GM13977 (cell line): ENCODE data around the gene XIST.

Experiments used
- DNase-seq: peaks from one replicate; pipeline ENCODE4 v3.0.0; 2012; ENCODE audit warnings: low spot score
- CTCF ChIP-seq: IDR thresholded peaks from 2 replicates; pipeline ENCODE4 v1.5.1; 2012; ENCODE audit warnings: mild to moderate bottlenecking, control low read depth; ENCODE audit not compliant: insufficient read depth; ENCODE audit errors: extremely low read depth, missing control alignments
- in situ Hi-C: fragments of 300-500 bp; cut with MboI; formaldehyde crosslinking; loops from one replicate; pipeline ENCODE4 v1.12.0; 2022; ENCODE audit warnings: low sequenced_read_pairs, low pct_unique_long_range_greater_than_20kb, mixed read lengths, inconsistent platforms; ENCODE audit not compliant: unreplicated experiment

XIST gene

GRCh38 chrX:73840120-73840924 is 12.2 kb downstream of the XIST start:
- in situ Hi-C loops, result no loop called here
- no peak for DNase-seq
- no peak for TF ChIP-seq CTCF

- in situ Hi-C loops, result no loop called here
Measured at GRCh38 chrX:73839152-73839551, 13.4 kb downstream of the XIST start.

GRCh38 chrX:73838123-73838522 is 14.4 kb downstream of the XIST start:
- no peak for DNase-seq
- in situ Hi-C loops, result no loop called here
- no peak for TF ChIP-seq CTCF

More at GRCh38 chrX:73839152-73839551, 13.4 kb downstream of the XIST start:
- DNase-seq, result no peak
- no peak for TF ChIP-seq CTCF

DNA sequence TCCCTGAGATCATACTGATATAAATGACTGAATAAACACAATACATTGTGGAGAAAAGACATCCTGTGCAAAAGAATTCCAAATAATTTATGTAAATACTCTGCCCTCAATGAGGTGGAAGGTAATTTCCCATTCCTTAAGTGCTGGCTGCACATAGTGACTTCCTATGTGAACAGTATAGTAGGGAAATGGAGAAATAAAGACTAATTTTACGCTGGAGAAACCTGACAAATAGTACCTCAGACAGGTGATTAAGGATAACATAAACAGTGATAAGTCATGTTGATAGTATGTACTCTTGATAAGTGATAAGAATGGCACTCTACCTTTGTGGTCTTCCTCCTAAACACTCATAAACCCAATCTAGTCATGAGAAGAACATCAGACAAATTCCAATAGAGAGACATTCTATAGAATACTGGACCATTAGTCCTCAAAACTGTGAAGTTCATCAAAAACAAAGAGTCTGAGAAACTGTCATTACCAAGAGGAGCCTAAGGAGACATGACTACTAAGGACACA is 15.5 kb downstream of the XIST start:
- no peak for DNase-seq
- TF ChIP-seq CTCF, result no peak
- in situ Hi-C loops, result no loop called here

GRCh38 chrX:73834219-73834618 is 18.3 kb downstream of the XIST start:
- no peak for TF ChIP-seq CTCF
- no peak for DNase-seq
- in situ Hi-C loops, result no loop called here

DNA sequence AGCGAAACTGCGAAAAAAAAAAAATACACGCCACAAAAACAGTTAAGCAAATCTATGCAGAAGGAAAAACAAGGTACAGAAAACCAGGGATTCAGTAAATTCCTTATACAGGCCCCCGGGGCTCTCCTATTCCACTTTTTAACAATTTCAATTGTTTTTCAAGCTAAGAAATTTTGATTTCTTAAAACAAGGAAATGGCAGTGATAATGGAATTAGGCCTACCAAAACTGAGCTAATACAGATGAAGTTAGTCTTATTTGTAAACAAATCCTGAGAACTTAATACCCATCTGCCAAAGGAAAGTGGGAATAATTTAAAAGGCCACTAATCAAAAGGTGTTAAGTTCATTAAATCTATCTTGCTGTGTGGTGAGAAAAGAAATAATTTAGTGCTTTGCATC is 20.2 kb downstream of the XIST start:
- no peak for DNase-seq
- TF ChIP-seq CTCF, result no peak
- in situ Hi-C loops, result no loop called here
